HEK293 (cell line): Measurements from ENCODE around the gene NDRG3.
A peak's percentile ranks its signal among the peaks of the same experiment; 100 is the strongest.

ENCODE experiments used
- CTCF ChIA-PET: fragments of 350-600 bp; formaldehyde crosslinking; extraction: SDS; loops from one replicate; lab custom pipeline; 2021; ENCODE audit warnings: antibody characterized with exemption; lab: Yijun Ruan, JAX
- POLR2A ChIA-PET: fragments of 300-600 bp; formaldehyde crosslinking; extraction: SDS; loops from one replicate; lab custom pipeline; 2020; ENCODE audit warnings: antibody characterized with exemption, inconsistent platforms; lab: Yijun Ruan, JAX
- H3K27ac ChIP-seq: fragments of 200-500 bp; sonication (Bioruptor generic); 2 replicates; pipeline ENCODE4 v1.5.1; 2014; ENCODE audit warnings: low read depth, low read length, control low read depth, inconsistent platforms; ENCODE audit errors: extremely low read depth
- H3K36me3 ChIP-seq, 2 experiments: fragments of 200-500 bp in 1 of 2; sonication (Bioruptor generic) in 1 of 2; 1 replicate in 1 of 2; 2 replicates in 1 of 2; pipeline ENCODE4 v1.5.1; 2014 to 2017; ENCODE audit warnings: inconsistent platforms in 2 of 2, low read length in 2 of 2; ENCODE audit not compliant: control insufficient read depth in 2 of 2, insufficient read depth in 1 of 2
- H3K4me1 ChIP-seq: fragments of 200-500 bp; sonication (Bioruptor generic); 2 replicates; pipeline ENCODE4 v1.5.1; 2014; ENCODE audit warnings: mild to moderate bottlenecking, low read length, inconsistent platforms; ENCODE audit not compliant: control insufficient read depth, insufficient read depth
- H3K4me3 ChIP-seq: 2 replicates; pipeline ENCODE4 v1.5.1; 2011; ENCODE audit warnings: low read depth, mild to moderate bottlenecking, control low read depth, low read length, moderate library complexity
- H3K9me3 ChIP-seq: fragments of 200-500 bp; sonication (Bioruptor generic); 2 replicates; pipeline ENCODE4 v1.5.1; 2014; ENCODE audit warnings: low read depth, low read length, inconsistent platforms; ENCODE audit not compliant: control insufficient read depth, insufficient read depth
- BCL11A ChIP-seq: fragments of 450-650 bp; formaldehyde crosslinking; IDR thresholded peaks from 2 replicates; pipeline ENCODE4 v1.5.1; 2016; ENCODE audit warnings: low read depth, missing biosample characterization, missing genetic modification characterization
- BCL6B ChIP-seq: fragments of 450-650 bp; formaldehyde crosslinking; IDR thresholded peaks from 2 replicates; pipeline ENCODE4 v1.5.1; 2017; ENCODE audit warnings: missing biosample characterization, missing genetic modification characterization
- INSM2 ChIP-seq: fragments of 450-650 bp; formaldehyde crosslinking; IDR thresholded peaks from 2 replicates; pipeline ENCODE4 v1.5.1; 2016; ENCODE audit warnings: missing biosample characterization, missing genetic modification characterization
- KLF17 ChIP-seq: fragments of 450-650 bp; formaldehyde crosslinking; IDR thresholded peaks from 2 replicates; pipeline ENCODE4 v1.5.1; 2016; ENCODE audit warnings: missing biosample characterization, missing genetic modification characterization
- PBX3 ChIP-seq: sonication (generic); formaldehyde crosslinking; IDR thresholded peaks from 2 replicates; pipeline ENCODE4 v1.8.1; 2022; ENCODE audit warnings: mild to moderate bottlenecking, moderate library complexity, missing genetic modification reagents
- SP3 ChIP-seq: fragments of 450-650 bp; formaldehyde crosslinking; IDR thresholded peaks from 2 replicates; pipeline ENCODE4 v1.5.1; 2016; ENCODE audit warnings: missing biosample characterization, missing genetic modification characterization
- YY1 ChIP-seq: fragments of 450-650 bp; formaldehyde crosslinking; IDR thresholded peaks from 2 replicates; pipeline ENCODE4 v1.5.1; 2018; ENCODE audit warnings: missing biosample characterization, missing genetic modification characterization
- ZBTB49 ChIP-seq: fragments of 450-650 bp; formaldehyde crosslinking; IDR thresholded peaks from 2 replicates; pipeline ENCODE4 v1.5.1; 2016; ENCODE audit warnings: missing biosample characterization, missing genetic modification characterization, low read depth
- ZFP41 ChIP-seq: fragments of 450-650 bp; formaldehyde crosslinking; IDR thresholded peaks from 2 replicates; pipeline ENCODE4 v1.5.1; 2016; ENCODE audit warnings: missing biosample characterization, missing genetic modification characterization, borderline replicate concordance
- ZNF114 ChIP-seq: fragments of 450-650 bp; formaldehyde crosslinking; IDR thresholded peaks from 2 replicates; pipeline ENCODE4 v1.5.0; 2017; ENCODE audit warnings: missing biosample characterization, missing genetic modification characterization
- ZNF133 ChIP-seq: fragments of 450-650 bp; formaldehyde crosslinking; IDR thresholded peaks from 2 replicates; pipeline ENCODE4 v1.5.1; 2016; ENCODE audit warnings: missing biosample characterization, missing genetic modification characterization
- ZNF138 ChIP-seq: fragments of 450-650 bp; formaldehyde crosslinking; IDR thresholded peaks from 2 replicates; pipeline ENCODE4 v1.5.1; 2016; ENCODE audit warnings: missing biosample characterization, missing genetic modification characterization, borderline replicate concordance
- ZNF169 ChIP-seq: fragments of 450-650 bp; formaldehyde crosslinking; IDR thresholded peaks from 2 replicates; pipeline ENCODE4 v1.5.1; 2016; ENCODE audit warnings: missing biosample characterization, missing genetic modification characterization
- ZNF211 ChIP-seq: fragments of 450-650 bp; formaldehyde crosslinking; IDR thresholded peaks from 2 replicates; pipeline ENCODE4 v1.5.1; 2016; ENCODE audit warnings: low read depth, missing biosample characterization, missing genetic modification characterization
- ZNF324 ChIP-seq: fragments of 450-650 bp; formaldehyde crosslinking; IDR thresholded peaks from 2 replicates; pipeline ENCODE4 v1.5.1; 2016; ENCODE audit warnings: missing biosample characterization, missing genetic modification characterization
- ZNF335 ChIP-seq: fragments of 450-650 bp; formaldehyde crosslinking; conservative IDR thresholded peaks from 2 replicates; pipeline ENCODE4 v1.5.1; 2016; ENCODE audit warnings: missing biosample characterization, missing genetic modification characterization
- ZNF362 ChIP-seq: fragments of 450-650 bp; formaldehyde crosslinking; IDR thresholded peaks from 2 replicates; pipeline ENCODE4 v1.5.1; 2016; ENCODE audit warnings: missing biosample characterization, missing genetic modification characterization
- ZNF366 ChIP-seq: fragments of 450-650 bp; formaldehyde crosslinking; conservative IDR thresholded peaks from 2 replicates; pipeline ENCODE4 v1.5.1; 2016; ENCODE audit warnings: missing biosample characterization, missing genetic modification characterization
- ZNF426 ChIP-seq: fragments of 450-650 bp; formaldehyde crosslinking; IDR thresholded peaks from 2 replicates; pipeline ENCODE4 v1.5.1; 2017; ENCODE audit warnings: missing biosample characterization, missing genetic modification characterization, mild to moderate bottlenecking, inconsistent platforms, moderate library complexity
- ZNF596 ChIP-seq: fragments of 450-650 bp; IDR thresholded peaks from 2 replicates; pipeline ENCODE4 v1.5.0; 2018; ENCODE audit warnings: missing biosample characterization, mild to moderate bottlenecking, missing genetic modification characterization, moderate library complexity
- ZNF624 ChIP-seq: fragments of 450-650 bp; formaldehyde crosslinking; IDR thresholded peaks from 2 replicates; pipeline ENCODE4 v1.5.1; 2017; ENCODE audit warnings: missing biosample characterization, missing genetic modification characterization
- ZNF654 ChIP-seq: fragments of 450-650 bp; formaldehyde crosslinking; IDR thresholded peaks from 2 replicates; pipeline ENCODE4 v1.5.1; 2016; ENCODE audit warnings: low read depth, missing biosample characterization, missing genetic modification characterization
- ZNF670 ChIP-seq: fragments of 450-650 bp; formaldehyde crosslinking; IDR thresholded peaks from 2 replicates; pipeline ENCODE4 v1.5.1; 2016; ENCODE audit warnings: missing biosample characterization, missing genetic modification characterization, low read depth

Gene NDRG3

GRCh38 chr20:36646678-36647077 lies 99.2 kb downstream of the NDRG3 start:
- 0 out of 2 replicates have a peak, but pooled peaks have one; percentile 32 for TF ChIP-seq ZNF362 (tag by site-specific recombination)
- TF ChIP-seq ZNF426, result no peak
- H3K4me3 ChIP-seq, result no peak overlapping the region
- H3K9me3 ChIP-seq, result no peaks in the 10 kb centered on the region
- peaks cover 0 to 4% of the 10 kb centered on the region in 2 experiments; a peak in 2 of 3 replicates for H3K36me3 ChIP-seq
- ChIA-PET POLR2A (no interaction called here), CTCF (interaction anchor here (0.7 kb wide), 1 partner anchor 232 kb away, joined by 3 read pairs; no protein-coding TSS in a partner anchor)
- no peaks in the 10 kb centered on the region for H3K4me1 ChIP-seq
- no peak overlapping the region for H3K27ac ChIP-seq

- Histone ChIP-seq H3K4me1 (no peaks in the 10 kb centered on the region), H3K4me3 (no peak within 1 kb of the TSS), H3K27ac (no peak within 1 kb of the TSS), H3K9me3 (no peaks in the 10 kb centered on the region), H3K36me3 (no peaks in the 10 kb centered on the region; a peak in 1 of 3 replicates)
- POLR2A ChIA-PET, result no interaction called here
- CTCF ChIA-PET, result no interaction called here
- no peak for TF ChIP-seq SP3 (tag by site-specific recombination)
- no peak for TF ChIP-seq ZNF654 (tag by site-specific recombination)
Observed at GRCh38 chr20:36645998-36646397, 99.9 kb downstream of the NDRG3 start, which contains the start of gene SLA2. Gene SLA2, minus strand, starts transcription at chr20:36646196. Its CDS starts 4,861 bp downstream, at chr20:36641335.

GRCh38 chr20:36645353-36645752 lies 100.5 kb downstream of the NDRG3 start:
- no peaks in the 10 kb centered on the region; a peak in 1 of 3 replicates for H3K36me3 ChIP-seq
- TF ChIP-seq ZNF366 (tag by site-specific recombination) (no peak), PBX3 (CRISPR knock-in tag) (no peak), ZNF138 (tag by site-specific recombination) (no peak), ZNF324 (tag by site-specific recombination) (no peak), ZNF169 (no peak), BCL11A (tag by site-specific recombination) (no peak), YY1 (tag by site-specific recombination) (no peak), ZNF624 (tag by site-specific recombination) (no peak), ZNF596 (no peak), KLF17 (tag by site-specific recombination) (no peak), ZNF114 (tag by site-specific recombination) (no peak), ZNF211 (tag by site-specific recombination) (no peak), ZFP41 (no peak), BCL6B (tag by site-specific recombination) (no peak), ZNF133 (tag by site-specific recombination) (no peak), ZNF670 (tag by site-specific recombination) (no peak), INSM2 (tag by site-specific recombination) (no peak), ZNF335 (tag by site-specific recombination) (no peak), ZBTB49 (no peak)

More at GRCh38 chr20:36645353-36645752, 100.5 kb downstream of the NDRG3 start:
- Histone ChIP-seq H3K4me3 (no peak overlapping the region), H3K27ac (no peak overlapping the region), H3K4me1 (no peaks in the 10 kb centered on the region), H3K9me3 (no peaks in the 10 kb centered on the region)
- CTCF ChIA-PET, result interaction anchor here (0.6 to 0.7 kb wide), 2 partner anchors 113 to 242 kb away, joined by 3 read pairs; no protein-coding TSS in a partner anchor
- POLR2A ChIA-PET, result no interaction called here
